HepG2 (cell line): Measurements from ENCODE around the gene DGCR6.
"Not testable (repeated sequence)": the region's sequence is repeated elsewhere in the genome, so short reads cannot be mapped to it uniquely, and the experiment has no call there.

Experiments used
- BHLHE40 ChIP-seq: IDR thresholded peaks from 2 replicates; pipeline ENCODE4 v1.6.1; 2011; ENCODE audit warnings: low read length, improper control_type of control experiment
- BRD4 ChIP-seq: sonication (generic); formaldehyde crosslinking; IDR thresholded peaks from 2 replicates; pipeline ENCODE4 v1.4.0; 2020; ENCODE audit warnings: missing genetic modification reagents
- CCDC6 ChIP-seq: sonication (generic); formaldehyde crosslinking; IDR thresholded peaks from 2 replicates; pipeline ENCODE4 v1.8.1; 2022; ENCODE audit warnings: mild to moderate bottlenecking, missing genetic modification reagents, moderate library complexity
- MNT ChIP-seq: fragments of 450-650 bp; IDR thresholded peaks from 2 replicates; pipeline ENCODE4 v1.6.1; 2016
- POLR2A ChIP-seq, 2 experiments: IDR thresholded peaks; 2 replicates each; pipeline ENCODE4 v1.6.1; 2011; ENCODE audit warnings: low read depth in 2 of 2, low read length in 2 of 2, mild to moderate bottlenecking in 1 of 2, moderate library complexity in 1 of 2; ENCODE audit not compliant: insufficient read depth in 1 of 2
- RFX5 ChIP-seq: IDR thresholded peaks from 2 replicates; pipeline ENCODE4 v1.6.1; 2011; ENCODE audit warnings: low read depth, low read length, improper control_type of control experiment
- SUZ12 ChIP-seq: fragments of 150-350 bp; IDR thresholded peaks from 2 replicates; pipeline ENCODE4 v1.6.1; 2014; ENCODE audit warnings: low read depth, low read length
- ZNF841 ChIP-seq: sonication (generic); formaldehyde crosslinking; IDR thresholded peaks from 2 replicates; pipeline ENCODE4 v1.8.1; 2023; ENCODE audit warnings: missing genetic modification reagents, borderline replicate concordance
- TF ChIP-seq, protein P1 (sequence below): IDR thresholded peaks from 2 replicates; pipeline ENCODE4 v1.6.1; 2016; ENCODE audit warnings: missing genetic modification reagents, missing compliant biosample characterization

DNA sequence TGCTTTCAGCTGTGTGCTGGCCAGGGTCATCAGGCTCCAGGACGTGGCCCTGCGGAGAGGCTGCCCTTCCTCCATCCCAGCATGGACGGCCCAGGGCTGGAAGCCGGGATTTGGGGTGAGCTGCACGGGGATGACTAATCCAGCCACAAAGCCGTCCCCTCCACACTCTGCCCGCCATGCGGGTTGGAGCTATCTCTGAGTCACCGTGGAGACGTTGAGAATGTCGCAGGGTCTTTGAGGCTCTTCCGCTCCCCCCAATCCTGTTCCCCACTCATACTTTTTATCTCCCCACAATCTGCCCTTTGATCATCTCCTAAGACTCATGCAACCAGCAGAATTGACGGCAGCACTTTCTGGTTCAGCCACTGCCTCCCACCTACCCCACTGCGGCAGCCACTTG, 52.6 kb downstream of the DGCR6 start:
- not testable (repeated sequence) for TF ChIP-seq BRD4 (CRISPR knock-in tag); MNT; SUZ12; RFX5; ZNF841 (CRISPR knock-in tag); CCDC6 (CRISPR knock-in tag); BHLHE40; POLR2A (IDR thresholded peaks at IDR 0.05; ENCODE audit: insufficient read depth in 1 of 2, low read depth in 2 of 2, low read length in 2 of 2)
- TF ChIP-seq, protein P1, sequence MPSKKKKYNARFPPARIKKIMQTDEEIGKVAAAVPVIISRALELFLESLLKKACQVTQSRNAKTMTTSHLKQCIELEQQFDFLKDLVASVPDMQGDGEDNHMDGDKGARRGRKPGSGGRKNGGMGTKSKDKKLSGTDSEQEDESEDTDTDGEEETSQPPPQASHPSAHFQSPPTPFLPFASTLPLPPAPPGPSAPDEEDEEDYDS (CRISPR knock-in tag): not testable (repeated sequence)
